Loucy (cell line): ENCODE results near the gene ERCC3.

ENCODE experiments used
- H2AFZ ChIP-seq: fragments of 200-600 bp; sonication (generic); 2 replicates; pipeline ENCODE4 v1.6.0; 2016; ENCODE audit warnings: antibody characterized with exemption, mild to moderate bottlenecking, low read length, moderate library complexity
- H3F3A ChIP-seq: fragments of 200-600 bp; 2 replicates; pipeline ENCODE4 v1.6.0; 2016; ENCODE audit warnings: antibody characterized with exemption, low read depth, mild to moderate bottlenecking
- H3K27me3 ChIP-seq: fragments of 200-600 bp; sonication (generic); 2 replicates; pipeline ENCODE4 v1.6.1; 2014; ENCODE audit warnings: low read length, mild to moderate bottlenecking; ENCODE audit not compliant: insufficient read depth, poor library complexity, severe bottlenecking
- H3K36me3 ChIP-seq: fragments of 200-600 bp; sonication (generic); 2 replicates; pipeline ENCODE4 v1.6.1; 2016; ENCODE audit warnings: low read length; ENCODE audit not compliant: insufficient read depth
- H3K4me1 ChIP-seq: fragments of 200-600 bp; sonication (generic); 2 replicates; pipeline ENCODE4 v1.5.1; 2014; ENCODE audit warnings: low read length, mild to moderate bottlenecking; ENCODE audit not compliant: insufficient read depth, poor library complexity, severe bottlenecking
- H3K4me2 ChIP-seq: fragments of 200-600 bp; sonication (generic); 2 replicates; pipeline ENCODE4 v1.6.0; 2014; ENCODE audit warnings: antibody characterized with exemption, low read length, low read depth, mild to moderate bottlenecking; ENCODE audit not compliant: poor library complexity, severe bottlenecking
- H3K4me3 ChIP-seq: fragments of 200-600 bp; sonication (generic); 2 replicates; pipeline ENCODE4 v1.5.1; 2014; ENCODE audit warnings: low read length, mild to moderate bottlenecking, mixed read lengths; ENCODE audit not compliant: poor library complexity, severe bottlenecking
- H3K79me2 ChIP-seq: fragments of 200-600 bp; sonication (generic); 2 replicates; pipeline ENCODE4 v1.6.1; 2014; ENCODE audit warnings: low read length; ENCODE audit not compliant: insufficient read depth
- H3K9ac ChIP-seq: fragments of 200-600 bp; sonication (generic); 2 replicates; pipeline ENCODE4 v1.6.0; 2014; ENCODE audit warnings: mild to moderate bottlenecking, low read depth, low read length, moderate library complexity; ENCODE audit not compliant: poor library complexity, severe bottlenecking
- H3K9me2 ChIP-seq: fragments of 200-600 bp; sonication (generic); replicated peaks from 2 replicates; pipeline ENCODE4 v1.6.1; 2016; ENCODE audit warnings: low read depth, low read length, mixed read lengths
- H3K9me3 ChIP-seq: fragments of 200-600 bp; sonication (generic); 2 replicates; pipeline ENCODE4 v1.6.1; 2014; ENCODE audit warnings: mild to moderate bottlenecking, antibody characterized with exemption, low read length, low read depth; ENCODE audit not compliant: insufficient read depth
- H4K20me1 ChIP-seq: fragments of 200-600 bp; sonication (generic); 2 replicates; pipeline ENCODE4 v1.6.0; 2014; ENCODE audit warnings: antibody characterized with exemption, low read length, mild to moderate bottlenecking; ENCODE audit not compliant: insufficient read depth, poor library complexity, severe bottlenecking
- CTCF ChIP-seq: fragments of 200-600 bp; sonication (generic); conservative IDR thresholded peaks from 2 replicates; pipeline ENCODE4 v1.5.1; 2014; ENCODE audit warnings: mild to moderate bottlenecking, antibody characterized with exemption, low read length
- EZH2phosphoT487 ChIP-seq: fragments of 200-600 bp; IDR thresholded peaks from 2 replicates; pipeline ENCODE4 v1.6.1; 2018; ENCODE audit warnings: antibody characterized with exemption, mild to moderate bottlenecking, moderate library complexity, borderline replicate concordance

ERCC3 gene

GRCh38 chr2:127279781-127280180, 14.2 kb downstream of the ERCC3 start:
- no peak overlapping the region for H3K9ac ChIP-seq
- no peaks in the 10 kb centered on the region for H3K9me2 ChIP-seq
- TF ChIP-seq EZH2phosphoT487, result no peak
- TF ChIP-seq CTCF, result no peak
- peaks cover 25% of the 10 kb centered on the region for H3K79me2 ChIP-seq
- peaks cover 79% of the 10 kb centered on the region for H3K36me3 ChIP-seq
- H4K20me1 ChIP-seq, result no peaks in the 10 kb centered on the region
- no peaks in the 10 kb centered on the region for H3F3A ChIP-seq
- no peak overlapping the region for H2AFZ ChIP-seq
- H3K4me1 ChIP-seq, result no peaks in the 10 kb centered on the region
- H3K27me3 ChIP-seq, result no peaks in the 10 kb centered on the region
- H3K4me3 ChIP-seq, result no peak overlapping the region
- no peak overlapping the region for H3K4me2 ChIP-seq
- no peaks in the 10 kb centered on the region for H3K9me3 ChIP-seq

- no peak overlapping the region for H2AFZ ChIP-seq
- H3K27me3 ChIP-seq, result no peaks in the 10 kb centered on the region
- H3K79me2 ChIP-seq, result peaks cover 19% of the 10 kb centered on the region
- no peak overlapping the region for H3K9ac ChIP-seq
- H3K9me2 ChIP-seq, result no peaks in the 10 kb centered on the region
- no peak for TF ChIP-seq CTCF
- TF ChIP-seq EZH2phosphoT487, result no peak
- no peaks in the 10 kb centered on the region for H3K4me1 ChIP-seq
- H3K36me3 ChIP-seq, result peaks cover 78% of the 10 kb centered on the region
- no peaks in the 10 kb centered on the region for H4K20me1 ChIP-seq
- H3F3A ChIP-seq, result no peaks in the 10 kb centered on the region
- no peaks in the 10 kb centered on the region for H3K9me3 ChIP-seq
- no peak overlapping the region for H3K4me3 ChIP-seq
- H3K4me2 ChIP-seq, result no peak overlapping the region
Measured at GRCh38 chr2:127278959-127279358, 15.0 kb downstream of the ERCC3 start.

- Histone ChIP-seq H3K27me3 (no peaks in the 10 kb centered on the region), H3K4me1 (no peaks in the 10 kb centered on the region), H3K79me2 (0 out of 2 replicates have a peak, but pooled peaks cover 2% of the 10 kb centered on the region), H3K9me3 (no peaks in the 10 kb centered on the region), H4K20me1 (no peaks in the 10 kb centered on the region), H3K36me3 (peaks cover 79% of the 10 kb centered on the region; the same call in 1 of the 2 replicates), H3K9me2 (no peaks in the 10 kb centered on the region), H3F3A (no peaks in the 10 kb centered on the region), H3K9ac (no peak overlapping the region), H2AFZ (no peak overlapping the region), H3K4me3 (no peak overlapping the region), H3K4me2 (no peak overlapping the region)
- no peak for TF ChIP-seq EZH2phosphoT487
- no peak for TF ChIP-seq CTCF
Measured at GRCh38 chr2:127277028-127277427, 16.9 kb downstream of the ERCC3 start.
